Embryonic facial prominence (tissue), 1 donor: ENCODE results near the gene VPS33B.

ENCODE experiments used
- DNase-seq: peaks from one replicate; pipeline ENCODE4 v3.0.0-alpha.2; 2016; ENCODE audit errors: extremely low spot score

VPS33B gene

GRCh38 chr15:90979582-90979981 is 42.8 kb downstream of the VPS33B start:
- no peak for DNase-seq

GRCh38 chr15:90974216-90974615 is 48.2 kb downstream of the VPS33B start:
- DNase-seq: no peak

GRCh38 chr15:90972133-90972532 is 50.3 kb downstream of the VPS33B start:
- DNase-seq: no peak

- DNase-seq: no peak
Measured at GRCh38 chr15:90970274-90970673, 52.1 kb downstream of the VPS33B start.

- no peak for DNase-seq
Measured at GRCh38 chr15:90968434-90968833, 54.0 kb downstream of the VPS33B start.

GRCh38 chr15:90967206-90967605 is 55.2 kb downstream of the VPS33B start:
- no peak for DNase-seq

GRCh38 chr15:90966262-90966661 is 56.1 kb downstream of the VPS33B start:
- DNase-seq: no peak

- DNase-seq: no peak
Measured at GRCh38 chr15:90962021-90962420, 60.4 kb downstream of the VPS33B start.

GRCh38 chr15:90960298-90961091 is 61.9 kb downstream of the VPS33B start:
- no peak for DNase-seq

GRCh38 chr15:90959894-90960293 is 62.5 kb downstream of the VPS33B start:
- DNase-seq: no peak

- DNase-seq: no peak
Measured at GRCh38 chr15:90959028-90959595, 63.3 kb downstream of the VPS33B start.

GRCh38 chr15:90957791-90958190 is 64.6 kb downstream of the VPS33B start:
- DNase-seq: no peak

- DNase-seq: no peak
Measured at GRCh38 chr15:90957031-90957790, 65.2 kb downstream of the VPS33B start.

GRCh38 chr15:90956274-90957030 is 65.9 kb downstream of the VPS33B start:
- DNase-seq: no peak

- no peak for DNase-seq
Measured at GRCh38 chr15:90955624-90956273, 66.6 kb downstream of the VPS33B start.

GRCh38 chr15:90954712-90955623 is 67.4 kb downstream of the VPS33B start, which contains the start of gene RCCD1:
RCCD1 (plus strand) TSS chr15:90954884; CDS start chr15:90956735, 1,851 bp downstream.
- DNase-seq: peak; percentile 73

- no peak for DNase-seq
Measured at GRCh38 chr15:90953947-90954711, 68.3 kb downstream of the VPS33B start.

GRCh38 chr15:90952901-90953677 is 69.3 kb downstream of the VPS33B start:
- no peak for DNase-seq

GRCh38 chr15:90950676-90951075 is 71.7 kb downstream of the VPS33B start:
- no peak for DNase-seq
